VCaP (cell line): ENCODE data around the gene TAF1.
"Not testable (repeated sequence)": the region's sequence is repeated elsewhere in the genome, so short reads cannot be mapped to it uniquely, and the experiment has no call there.

Experiments
- H3K27ac ChIP-seq: fragments of 450-650 bp; 2 replicates; pipeline ENCODE4 v1.5.1; 2017
- TF ChIP-seq, protein P1 (sequence below): fragments of 450-650 bp; conservative IDR thresholded peaks from 2 replicates; pipeline ENCODE4 v1.5.1; 2017; ENCODE audit warnings: mild to moderate bottlenecking, moderate library complexity

The TAF1 gene

GRCh38 chrX:71396576-71396975 lies 30.4 kb downstream of the TAF1 start:
- no peak overlapping the region for H3K27ac ChIP-seq
- TF ChIP-seq, protein P1, sequence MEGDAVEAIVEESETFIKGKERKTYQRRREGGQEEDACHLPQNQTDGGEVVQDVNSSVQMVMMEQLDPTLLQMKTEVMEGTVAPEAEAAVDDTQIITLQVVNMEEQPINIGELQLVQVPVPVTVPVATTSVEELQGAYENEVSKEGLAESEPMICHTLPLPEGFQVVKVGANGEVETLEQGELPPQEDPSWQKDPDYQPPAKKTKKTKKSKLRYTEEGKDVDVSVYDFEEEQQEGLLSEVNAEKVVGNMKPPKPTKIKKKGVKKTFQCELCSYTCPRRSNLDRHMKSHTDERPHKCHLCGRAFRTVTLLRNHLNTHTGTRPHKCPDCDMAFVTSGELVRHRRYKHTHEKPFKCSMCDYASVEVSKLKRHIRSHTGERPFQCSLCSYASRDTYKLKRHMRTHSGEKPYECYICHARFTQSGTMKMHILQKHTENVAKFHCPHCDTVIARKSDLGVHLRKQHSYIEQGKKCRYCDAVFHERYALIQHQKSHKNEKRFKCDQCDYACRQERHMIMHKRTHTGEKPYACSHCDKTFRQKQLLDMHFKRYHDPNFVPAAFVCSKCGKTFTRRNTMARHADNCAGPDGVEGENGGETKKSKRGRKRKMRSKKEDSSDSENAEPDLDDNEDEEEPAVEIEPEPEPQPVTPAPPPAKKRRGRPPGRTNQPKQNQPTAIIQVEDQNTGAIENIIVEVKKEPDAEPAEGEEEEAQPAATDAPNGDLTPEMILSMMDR = no peak

- TF ChIP-seq, protein P1 = no peak
- no peak overlapping the region for H3K27ac ChIP-seq
Measured at GRCh38 chrX:71400710-71401109, 34.6 kb downstream of the TAF1 start.

GRCh38 chrX:71416260-71416659 lies 50.1 kb downstream of the TAF1 start:
- TF ChIP-seq, protein P1 = peak; percentile 17; the same call in 1 of the 2 replicates

GRCh38 chrX:71420686-71421085 lies 54.5 kb downstream of the TAF1 start:
- TF ChIP-seq, protein P1 = 0 out of 2 replicates have a peak, but pooled peaks have one; percentile 5
- H3K27ac ChIP-seq = no peak overlapping the region

More at GRCh38 chrX:71416260-71416659, 50.1 kb downstream of the TAF1 start:
- H3K27ac ChIP-seq = not testable (repeated sequence)

DNA sequence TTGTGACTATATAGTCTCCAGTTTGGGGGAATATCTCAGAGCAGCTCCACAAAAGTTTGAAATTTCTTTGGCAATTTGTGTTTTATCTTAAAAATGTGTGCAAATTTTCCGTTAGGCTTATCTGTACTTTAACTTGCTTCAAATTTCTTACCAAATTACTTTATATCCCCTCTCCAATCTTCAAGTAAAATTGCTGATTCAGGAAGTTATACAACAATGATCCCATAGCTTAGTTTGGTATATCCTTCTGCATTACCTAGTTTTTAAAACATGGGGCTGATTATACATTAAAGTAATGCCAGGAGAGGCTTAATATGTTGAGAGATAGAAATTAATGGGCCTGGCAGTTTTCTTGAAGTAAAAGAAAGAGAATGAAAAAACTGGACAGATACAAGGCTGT lies 66.6 kb downstream of the TAF1 start:
- H3K27ac ChIP-seq = no peak overlapping the region

DNA sequence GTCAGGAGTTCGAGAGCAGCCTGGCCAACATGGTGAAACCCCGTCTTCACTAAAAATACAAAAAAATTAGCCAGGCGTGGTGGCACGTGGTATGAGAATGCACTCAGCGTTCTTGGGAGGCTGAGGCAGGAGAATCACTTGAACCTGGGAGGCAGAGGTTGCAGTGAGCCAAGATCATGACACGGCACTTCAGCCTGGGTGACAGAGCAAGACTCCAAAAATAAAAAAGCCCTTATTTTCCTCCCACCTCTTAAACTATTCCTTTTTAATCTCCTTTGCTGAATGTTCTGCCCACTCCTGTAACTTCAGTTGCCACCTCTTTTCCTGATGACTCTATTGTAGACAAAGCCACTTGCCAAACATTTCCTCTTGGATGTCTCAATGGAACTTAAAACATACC lies 72.6 kb downstream of the TAF1 start:
- no peak overlapping the region for H3K27ac ChIP-seq
- TF ChIP-seq, protein P1 = no peak

More for the DNA sequence above, 66.6 kb downstream of the TAF1 start:
- TF ChIP-seq, protein P1 = no peak

- TF ChIP-seq, protein P1 = no peak
- H3K27ac ChIP-seq = no peak overlapping the region
Measured at GRCh38 chrX:71439420-71439819, 73.3 kb downstream of the TAF1 start.

- no peak overlapping the region for H3K27ac ChIP-seq
- TF ChIP-seq, protein P1 = no peak
Measured at GRCh38 chrX:71439896-71440295, 73.7 kb downstream of the TAF1 start.
